Activated T-cell treated with anti-CD3 and anti-CD28 coated beads for 1 hour (primary cell): ENCODE results near the gene ADNP.
"Not testable (repeated sequence)": the region's sequence is repeated elsewhere in the genome, so short reads cannot be mapped to it uniquely, and the experiment has no call there.

Experiments used
- DNase-seq: peaks from one replicate; pipeline ENCODE4 v3.0.0-alpha.2; 2020; ENCODE audit warnings: low read depth

Gene ADNP

GRCh38 chr20:50900261-50900660 lies 31.0 kb downstream of the ADNP start:
- DNase-seq, result no peak

GRCh38 chr20:50898475-50898874 lies 32.8 kb downstream of the ADNP start:
- no peak for DNase-seq

- no peak for DNase-seq
These were observed 36.0 kb downstream of the ADNP start for GRCh38 chr20:50895111-50895830.

- no peak for DNase-seq
These were observed 37.6 kb downstream of the ADNP start for GRCh38 chr20:50893620-50894019.

- no peak for DNase-seq
These were observed 38.8 kb downstream of the ADNP start for GRCh38 chr20:50892394-50892793.

- DNase-seq, result no peak
These were observed 40.1 kb downstream of the ADNP start for GRCh38 chr20:50891138-50891537.

- no peak for DNase-seq
These were observed 43.7 kb downstream of the ADNP start for GRCh38 chr20:50887576-50887975.

GRCh38 chr20:50886184-50886790 lies 45.0 kb downstream of the ADNP start:
- DNase-seq, result no peak

- no peak for DNase-seq
These were observed 45.5 kb downstream of the ADNP start for GRCh38 chr20:50885781-50886180.

GRCh38 chr20:50885068-50885467 lies 46.2 kb downstream of the ADNP start:
- DNase-seq, result no peak

GRCh38 chr20:50883856-50884255 lies 47.4 kb downstream of the ADNP start:
- no peak for DNase-seq

GRCh38 chr20:50881759-50882424 lies 49.3 kb downstream of the ADNP start:
- not testable (repeated sequence) for DNase-seq

GRCh38 chr20:50879649-50880550 lies 51.3 kb downstream of the ADNP start:
- DNase-seq, result no peak

GRCh38 chr20:50877232-50877743 lies 53.9 kb downstream of the ADNP start:
- no peak for DNase-seq

- DNase-seq, result no peak
These were observed 54.4 kb downstream of the ADNP start for GRCh38 chr20:50876816-50877215.

- DNase-seq, result no peak
These were observed 55.1 kb downstream of the ADNP start for GRCh38 chr20:50876063-50876685.

GRCh38 chr20:50874758-50875665 lies 56.2 kb downstream of the ADNP start:
- no peak for DNase-seq

- no peak for DNase-seq
These were observed 57.0 kb downstream of the ADNP start for GRCh38 chr20:50874111-50874757.

GRCh38 chr20:50873585-50873984 lies 57.7 kb downstream of the ADNP start:
- no peak for DNase-seq
